Activated naive CD4-positive, alpha-beta T cell treated with anti-CD3 and anti-CD28 coated beads, Interleukin-2, amount 50 U/mL, for 72 hours (primary cell): Measurements from ENCODE around the gene TECPR1. TPM values are rescaled to one million over a fixed set of nuclear protein-coding genes. Genes with fewer than 3 reads are reported as not detected.
A peak's percentile ranks its signal among the peaks of the same experiment; 100 is the strongest.

Experiments used
- ATAC-seq, 2 donors: fragments of 150-1000 bp; cut with Tn5 transposase; 2 replicates each; pipeline ENCODE4 v1.10.0; 2021; ENCODE audit warnings: mild to moderate bottlenecking in 2 of 2, moderate library complexity in 2 of 2
- DNase-seq, 2 donors: peaks; one replicate each; pipeline ENCODE4 v3.0.0; 2021 to 2022; ENCODE audit warnings: low spot score in 2 of 2
- H3K27ac Mint-ChIP-seq, 2 donors: one replicate each; pipeline ENCODE4 v1.8.0; 2022; ENCODE audit warnings: mild to moderate bottlenecking in 2 of 2, mixed read lengths in 2 of 2
- H3K36me3 Mint-ChIP-seq, 2 donors: one replicate each; pipeline ENCODE4 v1.8.0; 2022; ENCODE audit warnings: mixed read lengths in 2 of 2
- H3K9me3 Mint-ChIP-seq, 2 donors: one replicate each; pipeline ENCODE4 v1.8.0; 2022; ENCODE audit warnings: mixed read lengths in 2 of 2
- total RNA-seq, 2 donors: library from RNA; stranded (reverse); gene quantifications; one replicate each; pipeline ENCODE4 v1.2.3, GENCODE V29; 2022

Gene TECPR1
- total RNA-seq, 2 donors from 2014 or later = 37.9 to 62.0 TPM

- DNase-seq (no peak), ATAC-seq (no peak)
- Mint-ChIP-seq H3K36me3 (peaks cover 0 to 5% of the 10 kb centered on the region in 2 donors), H3K9me3 (no peaks in the 10 kb centered on the region), H3K27ac (no peak overlapping the region)
Measured at GRCh38 chr7:98238076-98238475, 14.0 kb downstream of the TECPR1 start.

- Mint-ChIP-seq H3K27ac (peak overlapping the region; percentile 44 to 55), H3K36me3 (peaks cover 0 to 5% of the 10 kb centered on the region in 2 donors), H3K9me3 (no peaks in the 10 kb centered on the region)
- ATAC-seq (no peak), DNase-seq (no peak)
Measured at GRCh38 chr7:98236355-98237185, 15.5 kb downstream of the TECPR1 start.

GRCh38 chr7:98235901-98236300 lies 16.1 kb downstream of the TECPR1 start:
- DNase-seq = no peak
- H3K9me3 Mint-ChIP-seq = no peaks in the 10 kb centered on the region
- H3K36me3 Mint-ChIP-seq = peaks cover 0 to 5% of the 10 kb centered on the region in 2 donors
- ATAC-seq = no peak
- H3K27ac Mint-ChIP-seq = no peak overlapping the region

- H3K9me3 Mint-ChIP-seq = no peaks in the 10 kb centered on the region
- H3K27ac Mint-ChIP-seq = peak overlapping the region; percentile 53 to 58
- no peak for DNase-seq
- peaks cover 0 to 5% of the 10 kb centered on the region in 2 donors for H3K36me3 Mint-ChIP-seq
- ATAC-seq = no peak
Measured at GRCh38 chr7:98234429-98235147, 17.4 kb downstream of the TECPR1 start.

- ATAC-seq = no peak
- Mint-ChIP-seq H3K9me3 (no peaks in the 10 kb centered on the region), H3K36me3 (peaks cover 0 to under 1% of the 10 kb centered on the region in 2 donors), H3K27ac (peak overlapping the region in 1 of 2 donors; percentile 68)
- no peak for DNase-seq
Measured at GRCh38 chr7:98233219-98234070, 18.6 kb downstream of the TECPR1 start.

GRCh38 chr7:98232799-98233198 lies 19.2 kb downstream of the TECPR1 start:
- Mint-ChIP-seq H3K9me3 (no peaks in the 10 kb centered on the region), H3K36me3 (no peaks in the 10 kb centered on the region), H3K27ac (no peak overlapping the region)
- ATAC-seq (no peak), DNase-seq (no peak)

GRCh38 chr7:98232263-98232585 lies 19.8 kb downstream of the TECPR1 start:
- DNase-seq (no peak), ATAC-seq (no peak)
- no peak overlapping the region for H3K27ac Mint-ChIP-seq
- H3K9me3 Mint-ChIP-seq = no peaks in the 10 kb centered on the region
- H3K36me3 Mint-ChIP-seq = no peaks in the 10 kb centered on the region

- no peak for ATAC-seq
- no peak for DNase-seq
- Mint-ChIP-seq H3K27ac (no peak overlapping the region), H3K9me3 (no peaks in the 10 kb centered on the region), H3K36me3 (no peaks in the 10 kb centered on the region)
Measured at GRCh38 chr7:98231493-98232262, 20.4 kb downstream of the TECPR1 start.

GRCh38 chr7:98230746-98231471 lies 21.1 kb downstream of the TECPR1 start:
- DNase-seq (no peak), ATAC-seq (no peak)
- H3K9me3 Mint-ChIP-seq = no peaks in the 10 kb centered on the region
- H3K36me3 Mint-ChIP-seq = no peaks in the 10 kb centered on the region
- no peak overlapping the region for H3K27ac Mint-ChIP-seq

- H3K36me3 Mint-ChIP-seq = no peaks in the 10 kb centered on the region
- no peaks in the 10 kb centered on the region for H3K9me3 Mint-ChIP-seq
- H3K27ac Mint-ChIP-seq = no peak overlapping the region
- ATAC-seq = no peak
- no peak for DNase-seq
Measured at GRCh38 chr7:98229991-98230745, 21.9 kb downstream of the TECPR1 start.

- no peaks in the 10 kb centered on the region for H3K9me3 Mint-ChIP-seq
- no peak for ATAC-seq
- H3K27ac Mint-ChIP-seq = no peak overlapping the region
- no peak for DNase-seq
- no peaks in the 10 kb centered on the region for H3K36me3 Mint-ChIP-seq
Measured at GRCh38 chr7:98229441-98229840, 22.6 kb downstream of the TECPR1 start.

- ATAC-seq (no peak), DNase-seq (no peak)
- H3K9me3 Mint-ChIP-seq = no peaks in the 10 kb centered on the region
- H3K36me3 Mint-ChIP-seq = no peaks in the 10 kb centered on the region
- no peak overlapping the region for H3K27ac Mint-ChIP-seq
Measured at GRCh38 chr7:98228801-98229200, 23.2 kb downstream of the TECPR1 start.

- Mint-ChIP-seq H3K9me3 (no peaks in the 10 kb centered on the region), H3K36me3 (no peaks in the 10 kb centered on the region), H3K27ac (no peak overlapping the region)
- ATAC-seq (no peak), DNase-seq (no peak)
Measured at GRCh38 chr7:98227939-98228338, 24.1 kb downstream of the TECPR1 start.

GRCh38 chr7:98225913-98226614 lies 26.0 kb downstream of the TECPR1 start:
- Mint-ChIP-seq H3K36me3 (no peaks in the 10 kb centered on the region), H3K27ac (peak overlapping the region; percentile 37 to 70), H3K9me3 (no peaks in the 10 kb centered on the region)
- ATAC-seq = no peak
- DNase-seq = no peak

GRCh38 chr7:98224701-98225181 lies 27.3 kb downstream of the TECPR1 start:
- DNase-seq (no peak), ATAC-seq (no peak)
- Mint-ChIP-seq H3K27ac (no peak overlapping the region), H3K9me3 (no peaks in the 10 kb centered on the region), H3K36me3 (no peaks in the 10 kb centered on the region)
